HCT116 (cell line): ENCODE data around the gene GRIK1.

Experiments used
- CTCF ChIP-seq, 3 experiments: fragments of 200-600 bp in 1 of 3; sonication (generic) in 1 of 3; IDR thresholded peaks in 2 of 3; conservative IDR thresholded peaks in 1 of 3; 2 replicates each; pipeline ENCODE4 v1.5.1; 2012 to 2017; ENCODE audit warnings: low read depth in 2 of 3, low read length in 2 of 3, antibody characterized with exemption in 1 of 3, borderline replicate concordance in 1 of 3, control low read depth in 1 of 3, mild to moderate bottlenecking in 1 of 3, mixed read lengths in 1 of 3, mixed run types in 1 of 3, moderate library complexity in 1 of 3; ENCODE audit not compliant: insufficient read depth in 1 of 3
- EZH2phosphoT487 ChIP-seq: fragments of 200-600 bp; IDR thresholded peaks from 2 replicates; pipeline ENCODE4 v1.6.1; 2018; ENCODE audit warnings: antibody characterized with exemption, borderline replicate concordance
- JUND ChIP-seq: IDR thresholded peaks from 2 replicates; pipeline ENCODE4 v1.6.1; 2012
- MAX ChIP-seq: IDR thresholded peaks from 2 replicates; pipeline ENCODE4 v1.6.1; 2012
- POLR2A ChIP-seq: IDR thresholded peaks from 2 replicates; pipeline ENCODE4 v1.7.0; 2011; ENCODE audit warnings: borderline replicate concordance; ENCODE audit not compliant: insufficient read depth, insufficient read length; ENCODE audit errors: extremely low read depth
- SIN3A ChIP-seq: IDR thresholded peaks from 2 replicates; pipeline ENCODE4 v1.6.1; 2012; ENCODE audit warnings: low read depth
- ZNF274 ChIP-seq: fragments of 200-500 bp; sonication (Bioruptor generic); IDR thresholded peaks from 2 replicates; pipeline ENCODE4 v1.6.1; 2014; ENCODE audit warnings: mild to moderate bottlenecking, low read depth, low read length, inconsistent platforms

- TF ChIP-seq CTCF (IDR thresholded peaks at IDR 0.05 in 2 of 3, conservative IDR thresholded peaks at IDR 0.05 in 1 of 3; ENCODE audit: borderline replicate concordance in 1 of 3, insufficient read depth in 1 of 3, low read depth in 2 of 3, low read length in 2 of 3) (no peak), JUND (no peak), SIN3A (no peak), ZNF274 (no peak), MAX (no peak), EZH2phosphoT487 (no peak), POLR2A (no peak)
Observed at GRCh38 chr21:29689753-29690152, 250.0 kb downstream of the GRIK1 start.
